Hematopoietic multipotent progenitor cell treated with erythropoietin and hydrocortisone succinate and interleukin-3 and kit ligand, for 4 days (in vitro differentiated cells): ENCODE data around the gene CAPN7.

ENCODE experiments used
- DNase-seq: peaks from one replicate; pipeline ENCODE4 v3.0.0-alpha.2; 2015

Gene CAPN7

GRCh38 chr3:15279205-15279604 is 73.2 kb downstream of the CAPN7 start:
- no peak for DNase-seq

GRCh38 chr3:15279671-15280402 is 73.8 kb downstream of the CAPN7 start:
- no peak for DNase-seq

GRCh38 chr3:15280853-15281532 is 74.9 kb downstream of the CAPN7 start:
- no peak for DNase-seq

GRCh38 chr3:15281817-15282216 is 75.8 kb downstream of the CAPN7 start:
- DNase-seq, result no peak

- DNase-seq, result no peak
Observed at GRCh38 chr3:15283702-15284101, 77.7 kb downstream of the CAPN7 start.

- no peak for DNase-seq
Observed at GRCh38 chr3:15284121-15284889, 78.3 kb downstream of the CAPN7 start.

GRCh38 chr3:15286022-15286421 is 80.0 kb downstream of the CAPN7 start:
- no peak for DNase-seq

GRCh38 chr3:15287565-15288330 is 81.7 kb downstream of the CAPN7 start:
- no peak for DNase-seq

GRCh38 chr3:15288331-15289035 is 82.4 kb downstream of the CAPN7 start:
- no peak for DNase-seq

- no peak for DNase-seq
Observed at GRCh38 chr3:15289661-15290060, 83.6 kb downstream of the CAPN7 start.

GRCh38 chr3:15290736-15291135 is 84.7 kb downstream of the CAPN7 start:
- DNase-seq, result no peak

GRCh38 chr3:15291589-15292541 is 85.8 kb downstream of the CAPN7 start:
- DNase-seq, result peak; percentile 82

GRCh38 chr3:15292765-15293522 is 86.9 kb downstream of the CAPN7 start:
- DNase-seq, result no peak

- DNase-seq, result no peak
Observed at GRCh38 chr3:15294929-15295328, 88.9 kb downstream of the CAPN7 start.

GRCh38 chr3:15295506-15295905 is 89.5 kb downstream of the CAPN7 start:
- peak; percentile 75 for DNase-seq

GRCh38 chr3:15297608-15298350 is 91.7 kb downstream of the CAPN7 start:
- no peak for DNase-seq

- no peak for DNase-seq
Observed at GRCh38 chr3:15298504-15298903, 92.5 kb downstream of the CAPN7 start.

GRCh38 chr3:15299036-15299435 is 93.0 kb downstream of the CAPN7 start:
- DNase-seq, result no peak

- no peak for DNase-seq
Observed at GRCh38 chr3:15300323-15301078, 94.5 kb downstream of the CAPN7 start.
